ENCODE measurements around the gene CUZD1. TPM values are rescaled to one million over a fixed set of nuclear protein-coding genes. Genes with fewer than 3 reads are reported as not detected.

The CUZD1 gene
- total RNA-seq, 2 donors from 2014 or later, result not detected

DNA sequence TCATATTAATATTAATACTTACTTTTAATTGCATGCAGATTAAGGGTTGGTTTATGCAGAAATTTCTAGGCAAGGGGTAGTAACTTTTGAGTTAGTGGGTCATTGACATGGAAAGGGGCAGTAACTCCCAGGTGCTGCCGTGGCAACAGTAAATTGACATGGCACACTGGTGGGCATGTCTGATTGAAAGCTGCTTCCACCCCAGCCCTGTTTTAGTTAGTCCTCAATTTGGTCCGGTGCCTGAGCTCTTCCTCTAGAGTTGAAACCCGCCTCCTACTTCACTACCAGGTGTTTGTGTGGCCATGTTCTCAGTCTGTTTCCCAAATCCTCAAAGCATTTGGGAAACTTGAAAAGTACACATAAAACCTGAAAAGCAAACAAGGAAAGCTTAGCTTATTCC lies 18.4 kb downstream of the CUZD1 start:
- TF ChIP-seq, protein P1, sequence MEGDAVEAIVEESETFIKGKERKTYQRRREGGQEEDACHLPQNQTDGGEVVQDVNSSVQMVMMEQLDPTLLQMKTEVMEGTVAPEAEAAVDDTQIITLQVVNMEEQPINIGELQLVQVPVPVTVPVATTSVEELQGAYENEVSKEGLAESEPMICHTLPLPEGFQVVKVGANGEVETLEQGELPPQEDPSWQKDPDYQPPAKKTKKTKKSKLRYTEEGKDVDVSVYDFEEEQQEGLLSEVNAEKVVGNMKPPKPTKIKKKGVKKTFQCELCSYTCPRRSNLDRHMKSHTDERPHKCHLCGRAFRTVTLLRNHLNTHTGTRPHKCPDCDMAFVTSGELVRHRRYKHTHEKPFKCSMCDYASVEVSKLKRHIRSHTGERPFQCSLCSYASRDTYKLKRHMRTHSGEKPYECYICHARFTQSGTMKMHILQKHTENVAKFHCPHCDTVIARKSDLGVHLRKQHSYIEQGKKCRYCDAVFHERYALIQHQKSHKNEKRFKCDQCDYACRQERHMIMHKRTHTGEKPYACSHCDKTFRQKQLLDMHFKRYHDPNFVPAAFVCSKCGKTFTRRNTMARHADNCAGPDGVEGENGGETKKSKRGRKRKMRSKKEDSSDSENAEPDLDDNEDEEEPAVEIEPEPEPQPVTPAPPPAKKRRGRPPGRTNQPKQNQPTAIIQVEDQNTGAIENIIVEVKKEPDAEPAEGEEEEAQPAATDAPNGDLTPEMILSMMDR (IDR thresholded peaks at IDR 0.05), result no peak
- H3K4me3 ChIP-seq, result no peak overlapping the region
- no peak for DNase-seq (ENCODE audit: low spot score)

GRCh38 chr10:122822973-122823690 lies 22.5 kb downstream of the CUZD1 start:
- DNase-seq (ENCODE audit: low spot score) (no peak), ATAC-seq (ENCODE audit: insufficient number of reproducible peaks, low FRiP score, low read depth) (no peak)
- no peak overlapping the region for H3K4me3 ChIP-seq
- H3K4me1 ChIP-seq (ENCODE audit: control insufficient read depth in 1 of 2, low read depth in 2 of 2), result no peaks in the 10 kb centered on the region
- no peak overlapping the region for H3K27ac ChIP-seq
- no peaks in the 10 kb centered on the region for H3K27me3 ChIP-seq (replicated peaks; ENCODE audit: insufficient read depth)
- TF ChIP-seq, protein P1 (IDR thresholded peaks at IDR 0.05), result no peak
- H3K36me3 ChIP-seq, result no peaks in the 10 kb centered on the region
- no peaks in the 10 kb centered on the region for H3K9me3 ChIP-seq

More for the DNA sequence above, 18.4 kb downstream of the CUZD1 start:
- Histone ChIP-seq H3K9me3 (no peaks in the 10 kb centered on the region), H3K27ac (no peak overlapping the region), H3K4me1 (ENCODE audit: control insufficient read depth in 1 of 2, low read depth in 2 of 2) (no peaks in the 10 kb centered on the region), H3K36me3 (no peaks in the 10 kb centered on the region), H3K27me3 (replicated peaks; ENCODE audit: insufficient read depth) (no peaks in the 10 kb centered on the region)
- ATAC-seq (ENCODE audit: insufficient number of reproducible peaks, low FRiP score, low read depth), result no peak

- H3K9me3 ChIP-seq, result no peaks in the 10 kb centered on the region
- TF ChIP-seq, protein P1 (IDR thresholded peaks at IDR 0.05), result no peak
- H3K4me3 ChIP-seq, result no peak overlapping the region
- H3K27ac ChIP-seq, result no peak overlapping the region
- H3K36me3 ChIP-seq, result no peaks in the 10 kb centered on the region
- no peaks in the 10 kb centered on the region for H3K27me3 ChIP-seq (replicated peaks; ENCODE audit: insufficient read depth)
- no peaks in the 10 kb centered on the region for H3K4me1 ChIP-seq (ENCODE audit: control insufficient read depth in 1 of 2, low read depth in 2 of 2)
- DNase-seq (ENCODE audit: low spot score) (no peak), ATAC-seq (ENCODE audit: insufficient number of reproducible peaks, low FRiP score, low read depth) (no peak)
Measured at GRCh38 chr10:122821808-122822207, 23.8 kb downstream of the CUZD1 start.

DNA sequence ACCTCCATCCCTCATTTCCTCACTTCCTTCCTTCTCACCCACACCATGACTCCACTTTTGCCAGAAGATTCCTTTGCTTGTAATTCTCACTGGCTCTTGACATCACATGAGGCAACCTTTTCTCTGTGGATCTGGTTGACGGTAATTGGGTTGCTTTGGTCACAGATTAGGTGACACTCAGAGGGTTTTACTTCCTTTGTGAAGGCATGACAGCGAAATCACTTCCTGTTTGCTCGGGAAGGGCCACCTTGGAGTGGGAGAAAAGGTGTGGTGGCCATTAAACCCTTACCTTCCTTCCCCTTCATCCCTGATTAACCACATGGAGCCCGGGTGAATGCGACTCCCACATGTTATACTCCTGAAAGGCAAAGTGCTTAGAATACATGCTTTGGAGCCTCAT lies 30.2 kb downstream of the CUZD1 start:
- Histone ChIP-seq H3K4me1 (ENCODE audit: control insufficient read depth in 1 of 2, low read depth in 2 of 2) (no peaks in the 10 kb centered on the region), H3K36me3 (no peaks in the 10 kb centered on the region), H3K4me3 (no peak overlapping the region), H3K27ac (no peak overlapping the region), H3K27me3 (replicated peaks; ENCODE audit: insufficient read depth) (no peaks in the 10 kb centered on the region), H3K9me3 (no peaks in the 10 kb centered on the region)
- TF ChIP-seq, protein P1 (IDR thresholded peaks at IDR 0.05), result no peak
- ATAC-seq (ENCODE audit: insufficient number of reproducible peaks, low FRiP score, low read depth) (no peak), DNase-seq (ENCODE audit: low spot score) (no peak)

- Histone ChIP-seq H3K36me3 (no peaks in the 10 kb centered on the region), H3K27ac (no peak overlapping the region), H3K4me3 (no peak overlapping the region), H3K4me1 (ENCODE audit: control insufficient read depth in 1 of 2, low read depth in 2 of 2) (no peaks in the 10 kb centered on the region), H3K9me3 (no peaks in the 10 kb centered on the region), H3K27me3 (replicated peaks; ENCODE audit: insufficient read depth) (no peaks in the 10 kb centered on the region)
- TF ChIP-seq, protein P1 (IDR thresholded peaks at IDR 0.05), result no peak
- ATAC-seq (ENCODE audit: insufficient number of reproducible peaks, low FRiP score, low read depth) (no peak), DNase-seq (ENCODE audit: low spot score) (no peak)
Measured at GRCh38 chr10:122814493-122814892, 31.2 kb downstream of the CUZD1 start.

All from thoracic aorta (tissue), 2 donors.